Measurements from ENCODE around the gene POFUT2.

DNA sequence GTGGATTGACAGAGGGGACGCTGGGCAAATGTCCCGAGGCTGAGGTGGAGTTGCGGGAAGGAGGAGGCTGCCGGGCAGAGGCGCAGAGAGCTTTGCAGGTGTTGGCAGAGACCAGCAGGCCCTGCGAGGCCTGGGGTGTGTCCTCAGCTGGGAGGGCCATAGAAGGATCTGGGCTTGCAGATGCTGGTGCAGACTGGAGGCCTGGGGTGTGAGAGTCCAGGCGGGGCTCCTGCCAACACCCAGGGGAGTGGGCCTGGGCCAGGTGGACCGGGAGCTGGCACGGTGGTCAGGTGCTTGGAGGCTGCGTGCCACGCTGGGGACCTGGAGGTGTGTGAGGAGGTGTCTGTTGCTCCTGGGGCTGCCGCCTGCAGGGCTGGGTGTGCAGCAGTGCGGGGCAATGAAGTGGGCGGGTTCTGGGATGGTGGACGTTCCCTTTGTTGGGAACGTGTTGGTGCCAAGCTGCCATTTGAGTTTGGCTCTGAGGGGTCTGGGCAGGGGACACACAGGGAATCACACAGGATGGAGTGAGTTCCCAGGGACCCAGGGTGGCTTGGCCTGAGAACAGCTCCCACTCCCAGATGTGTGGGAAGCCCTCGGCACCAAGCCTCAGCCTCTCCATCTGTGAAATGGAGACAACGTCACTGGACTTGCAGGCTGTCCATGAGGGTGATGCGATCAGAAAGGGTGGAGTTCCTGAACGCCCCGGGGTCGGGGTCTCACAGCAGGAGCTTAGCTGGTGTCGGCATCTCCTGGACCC lies 39.9 kb upstream of the POFUT2 start:
- TF ChIP-seq POLR2A (IDR thresholded peaks at IDR 0.05; ENCODE audit: low read depth, low read length), result no peak
- no peak for TF ChIP-seq POLR2AphosphoS5 (IDR thresholded peaks at IDR 0.05; ENCODE audit: low read depth, low read length)
